Testis (tissue), 3 donors: ENCODE data around the gene TESMIN. TPM values are rescaled to one million over a fixed set of nuclear protein-coding genes. Genes with fewer than 3 reads are reported as not detected.

Source experiments
- DNase-seq: peaks from one replicate; pipeline ENCODE4 v3.0.0-alpha.2; 2019
- H3K27ac ChIP-seq, 2 donors: fragments of 200-600 bp; sonication (generic); one replicate each; pipeline ENCODE4 v1.5.1; 2019
- H3K27me3 ChIP-seq: fragments of 200-600 bp; sonication (generic); one replicate; pipeline ENCODE4 v1.5.1; 2019
- H3K36me3 ChIP-seq: fragments of 200-600 bp; sonication (generic); one replicate; pipeline ENCODE4 v1.5.1; 2017; ENCODE audit warnings: low read depth; ENCODE audit errors: missing control alignments
- H3K4me1 ChIP-seq: fragments of 200-600 bp; sonication (generic); one replicate; pipeline ENCODE4 v1.5.1; 2019
- H3K4me3 ChIP-seq, 2 donors: fragments of 200-600 bp; sonication (generic); one replicate each; pipeline ENCODE4 v1.5.1; 2017 to 2019
- H3K9me3 ChIP-seq: fragments of 200-600 bp; sonication (generic); one replicate; pipeline ENCODE4 v1.5.1; 2017
- CTCF ChIP-seq, 3 experiments: fragments of 450-650 bp in 2 of 3; fragments of 200-600 bp in 1 of 3; sonication (generic) in 1 of 3; IDR thresholded peaks; one replicate each; pipeline ENCODE4 v1.5.1; 2016 to 2019; ENCODE audit warnings: antibody characterized with exemption in 3 of 3, mild to moderate bottlenecking in 2 of 3, moderate library complexity in 1 of 3
- POLR2A ChIP-seq: fragments of 450-650 bp; IDR thresholded peaks from one replicate; pipeline ENCODE4 v1.6.1; 2017; ENCODE audit warnings: antibody characterized with exemption, mild to moderate bottlenecking, moderate library complexity
- WGBS, 2 donors: methylation state at CpG; one replicate each; pipeline ENCODE4 v1.1.5; 2018; 5-methylcytosine and 5-hydroxymethylcytosine counted together
- intact Hi-C: fragments of 100-400 bp; cut with DNase I; formaldehyde crosslinking; loops from one replicate; pipeline ENCODE4 v1.15.1; 2023; ENCODE audit warnings: low total_unique reads
- polyA plus RNA-seq: library from polyadenylated mRNA; stranded (reverse); fragments of 350-450 nt; fragmentation: Illumina TruSeq; extraction: RNeasy Lipid Tissue Mini Kit (QIAGEN cat#74804); gene quantifications from one replicate; pipeline ENCODE4 v1.2.3, GENCODE V29; 2014; ENCODE audit warnings: low read depth, low replicate concordance; ENCODE audit not compliant: insufficient read depth
- total RNA-seq, 2 donors: library from RNA; depleted of rRNA; stranded (reverse); fragments of >200 nt; gene quantifications; one replicate each; pipeline ENCODE4 v1.2.3, GENCODE V29; 2016

Gene TESMIN
- total and polyA plus RNA-seq, 3 donors from 2014 or later = 60.4 to 127 (median 72.2) TPM

- DNase-seq = no peak
- H3K27me3 ChIP-seq = no peaks in the 10 kb centered on the region
- 83 to 90% methylated on average over 12 of the region's 12 CpGs for WGBS, 2 donors
- no peak for TF ChIP-seq POLR2A
- TF ChIP-seq CTCF (IDR thresholded peaks at IDR 0.05) = no peak
- H3K27ac ChIP-seq = no peak overlapping the region
- H3K9me3 ChIP-seq = no peaks in the 10 kb centered on the region
- intact Hi-C loops = no loop called here
- H3K4me1 ChIP-seq = no peaks in the 10 kb centered on the region
- no peak overlapping the region for H3K4me3 ChIP-seq
- H3K36me3 ChIP-seq = no peaks in the 10 kb centered on the region
Observed at GRCh38 chr11:68688881-68689280, 62.4 kb downstream of the TESMIN start.

- Histone ChIP-seq H3K4me1 (no peaks in the 10 kb centered on the region), H3K9me3 (no peaks in the 10 kb centered on the region), H3K36me3 (no peaks in the 10 kb centered on the region), H3K4me3 (no peak overlapping the region), H3K27ac (no peak overlapping the region), H3K27me3 (no peaks in the 10 kb centered on the region)
- TF ChIP-seq CTCF (IDR thresholded peaks at IDR 0.05) = no peak
- no peak for TF ChIP-seq POLR2A
- WGBS, 2 donors = 91 to 100% methylated on average over 2 to 14 of the region's 14 CpGs
- intact Hi-C loops = no loop called here
- no peak for DNase-seq
Observed at GRCh38 chr11:68687986-68688385, 63.3 kb downstream of the TESMIN start.

GRCh38 chr11:68687311-68687710, 64.0 kb downstream of the TESMIN start:
- no peaks in the 10 kb centered on the region for H3K27me3 ChIP-seq
- 51 to 58% methylated on average over 9 of the region's 9 CpGs for WGBS, 2 donors
- no peak for DNase-seq
- H3K36me3 ChIP-seq = no peaks in the 10 kb centered on the region
- no peaks in the 10 kb centered on the region for H3K9me3 ChIP-seq
- TF ChIP-seq CTCF (IDR thresholded peaks at IDR 0.05) (no peak), POLR2A (no peak)
- H3K27ac ChIP-seq = no peak overlapping the region
- no peaks in the 10 kb centered on the region for H3K4me1 ChIP-seq
- intact Hi-C loops = no loop called here
- no peak overlapping the region for H3K4me3 ChIP-seq

GRCh38 chr11:68686486-68686885, 64.8 kb downstream of the TESMIN start:
- intact Hi-C loops = no loop called here
- no peak overlapping the region for H3K4me3 ChIP-seq
- no peaks in the 10 kb centered on the region for H3K4me1 ChIP-seq
- H3K36me3 ChIP-seq = no peaks in the 10 kb centered on the region
- DNase-seq = no peak
- H3K27me3 ChIP-seq = no peaks in the 10 kb centered on the region
- TF ChIP-seq POLR2A (no peak), CTCF (IDR thresholded peaks at IDR 0.05) (no peak)
- 92% methylated on average over 11 to 12 of the region's 12 CpGs for WGBS, 2 donors
- H3K9me3 ChIP-seq = no peaks in the 10 kb centered on the region
- no peak overlapping the region for H3K27ac ChIP-seq

- 70 to 87% methylated on average over 16 to 18 of the region's 18 CpGs for WGBS, 2 donors
- Histone ChIP-seq H3K4me1 (no peaks in the 10 kb centered on the region), H3K9me3 (no peaks in the 10 kb centered on the region), H3K27me3 (no peaks in the 10 kb centered on the region), H3K27ac (no peak overlapping the region), H3K4me3 (no peak overlapping the region), H3K36me3 (no peaks in the 10 kb centered on the region)
- DNase-seq = no peak
- intact Hi-C loops = no loop called here
- TF ChIP-seq POLR2A (no peak), CTCF (IDR thresholded peaks at IDR 0.05) (no peak)
Observed at GRCh38 chr11:68685656-68686380, 65.5 kb downstream of the TESMIN start.
